ENCODE measurements around the gene PWP1. TPM values are rescaled to one million over a fixed set of nuclear protein-coding genes. Genes with fewer than 3 reads are reported as not detected.

Gene PWP1
- total and polyA plus RNA-seq, 9 of the 15 experiments (the other 6 are each of a cell fraction or from before 2014, with no cell fraction given), result 61.6 to 401 (median 111) TPM

DNA sequence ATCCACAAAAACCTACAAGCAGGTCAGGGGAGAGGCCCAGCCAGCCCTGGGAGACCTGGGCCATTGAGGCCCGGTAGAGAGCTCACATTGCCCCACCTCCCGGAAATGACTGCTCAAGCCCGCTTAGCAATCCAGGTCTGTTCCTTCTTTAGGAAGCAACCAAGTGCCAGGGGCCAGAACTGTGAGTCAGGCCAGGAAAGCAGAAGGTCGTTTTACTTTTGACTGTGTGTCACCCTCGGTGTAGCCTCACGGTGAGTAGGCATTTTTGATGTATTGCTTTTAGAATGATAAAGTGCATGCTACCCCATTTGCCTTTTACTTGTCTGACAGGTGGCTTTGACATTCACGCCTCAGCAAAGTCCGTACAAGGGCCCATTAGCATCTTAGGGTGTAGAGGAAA is 25.4 kb upstream of the PWP1 start (continued):
- TF ChIP-seq, protein P1, sequence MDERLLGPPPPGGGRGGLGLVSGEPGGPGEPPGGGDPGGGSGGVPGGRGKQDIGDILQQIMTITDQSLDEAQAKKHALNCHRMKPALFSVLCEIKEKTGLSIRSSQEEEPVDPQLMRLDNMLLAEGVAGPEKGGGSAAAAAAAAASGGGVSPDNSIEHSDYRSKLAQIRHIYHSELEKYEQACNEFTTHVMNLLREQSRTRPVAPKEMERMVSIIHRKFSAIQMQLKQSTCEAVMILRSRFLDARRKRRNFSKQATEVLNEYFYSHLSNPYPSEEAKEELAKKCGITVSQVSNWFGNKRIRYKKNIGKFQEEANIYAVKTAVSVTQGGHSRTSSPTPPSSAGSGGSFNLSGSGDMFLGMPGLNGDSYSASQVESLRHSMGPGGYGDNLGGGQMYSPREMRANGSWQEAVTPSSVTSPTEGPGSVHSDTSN (CRISPR knock-in tag; IDR thresholded peaks at IDR 0.05; ENCODE audit: low read depth), result no peak
- TF ChIP-seq, protein P1 (tag; conservative IDR thresholded peaks at IDR 0.05; ENCODE audit: low read depth), result peak; percentile 60; the same call in 1 of the 2 replicates
- TF ChIP-seq HDAC2 (IDR thresholded peaks at IDR 0.05), result no peak
- TF ChIP-seq, protein P2, sequence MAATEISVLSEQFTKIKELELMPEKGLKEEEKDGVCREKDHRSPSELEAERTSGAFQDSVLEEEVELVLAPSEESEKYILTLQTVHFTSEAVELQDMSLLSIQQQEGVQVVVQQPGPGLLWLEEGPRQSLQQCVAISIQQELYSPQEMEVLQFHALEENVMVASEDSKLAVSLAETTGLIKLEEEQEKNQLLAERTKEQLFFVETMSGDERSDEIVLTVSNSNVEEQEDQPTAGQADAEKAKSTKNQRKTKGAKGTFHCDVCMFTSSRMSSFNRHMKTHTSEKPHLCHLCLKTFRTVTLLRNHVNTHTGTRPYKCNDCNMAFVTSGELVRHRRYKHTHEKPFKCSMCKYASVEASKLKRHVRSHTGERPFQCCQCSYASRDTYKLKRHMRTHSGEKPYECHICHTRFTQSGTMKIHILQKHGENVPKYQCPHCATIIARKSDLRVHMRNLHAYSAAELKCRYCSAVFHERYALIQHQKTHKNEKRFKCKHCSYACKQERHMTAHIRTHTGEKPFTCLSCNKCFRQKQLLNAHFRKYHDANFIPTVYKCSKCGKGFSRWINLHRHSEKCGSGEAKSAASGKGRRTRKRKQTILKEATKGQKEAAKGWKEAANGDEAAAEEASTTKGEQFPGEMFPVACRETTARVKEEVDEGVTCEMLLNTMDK (IDR thresholded peaks at IDR 0.05; ENCODE audit: borderline replicate concordance, insufficient read depth, low read depth, low read length, poor library complexity, severe bottlenecking), result no peak
- TF ChIP-seq CBFA2T3 (IDR thresholded peaks at IDR 0.05), result 0 out of 2 replicates have a peak, but pooled peaks have one; percentile 10
- TF ChIP-seq, protein P3, sequence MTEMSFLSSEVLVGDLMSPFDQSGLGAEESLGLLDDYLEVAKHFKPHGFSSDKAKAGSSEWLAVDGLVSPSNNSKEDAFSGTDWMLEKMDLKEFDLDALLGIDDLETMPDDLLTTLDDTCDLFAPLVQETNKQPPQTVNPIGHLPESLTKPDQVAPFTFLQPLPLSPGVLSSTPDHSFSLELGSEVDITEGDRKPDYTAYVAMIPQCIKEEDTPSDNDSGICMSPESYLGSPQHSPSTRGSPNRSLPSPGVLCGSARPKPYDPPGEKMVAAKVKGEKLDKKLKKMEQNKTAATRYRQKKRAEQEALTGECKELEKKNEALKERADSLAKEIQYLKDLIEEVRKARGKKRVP (CRISPR knock-in tag; IDR thresholded peaks at IDR 0.05), result no peak
- no peak for TF ChIP-seq NCOA4 (IDR thresholded peaks at IDR 0.05; ENCODE audit: partially characterized antibody)
- TF ChIP-seq, protein P4, sequence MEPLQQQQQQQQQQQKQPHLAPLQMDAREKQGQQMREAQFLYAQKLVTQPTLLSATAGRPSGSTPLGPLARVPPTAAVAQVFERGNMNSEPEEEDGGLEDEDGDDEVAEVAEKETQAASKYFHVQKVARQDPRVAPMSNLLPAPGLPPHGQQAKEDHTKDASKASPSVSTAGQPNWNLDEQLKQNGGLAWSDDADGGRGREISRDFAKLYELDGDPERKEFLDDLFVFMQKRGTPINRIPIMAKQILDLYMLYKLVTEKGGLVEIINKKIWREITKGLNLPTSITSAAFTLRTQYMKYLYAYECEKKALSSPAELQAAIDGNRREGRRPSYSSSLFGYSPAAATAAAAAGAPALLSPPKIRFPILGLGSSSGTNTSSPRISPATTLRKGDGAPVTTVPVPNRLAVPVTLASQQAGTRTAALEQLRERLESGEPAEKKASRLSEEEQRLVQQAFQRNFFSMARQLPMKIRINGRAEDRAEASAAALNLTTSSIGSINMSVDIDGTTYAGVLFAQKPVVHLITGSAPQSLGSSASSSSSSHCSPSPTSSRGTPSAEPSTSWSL (CRISPR knock-in tag; IDR thresholded peaks at IDR 0.05; ENCODE audit: borderline replicate concordance), result no peak
- no peak for TF ChIP-seq ZNF584 (CRISPR knock-in tag; IDR thresholded peaks at IDR 0.05; ENCODE audit: low read depth)
- TF ChIP-seq ZNF75A (CRISPR knock-in tag; IDR thresholded peaks at IDR 0.05), result no peak
- TF ChIP-seq, protein P5, sequence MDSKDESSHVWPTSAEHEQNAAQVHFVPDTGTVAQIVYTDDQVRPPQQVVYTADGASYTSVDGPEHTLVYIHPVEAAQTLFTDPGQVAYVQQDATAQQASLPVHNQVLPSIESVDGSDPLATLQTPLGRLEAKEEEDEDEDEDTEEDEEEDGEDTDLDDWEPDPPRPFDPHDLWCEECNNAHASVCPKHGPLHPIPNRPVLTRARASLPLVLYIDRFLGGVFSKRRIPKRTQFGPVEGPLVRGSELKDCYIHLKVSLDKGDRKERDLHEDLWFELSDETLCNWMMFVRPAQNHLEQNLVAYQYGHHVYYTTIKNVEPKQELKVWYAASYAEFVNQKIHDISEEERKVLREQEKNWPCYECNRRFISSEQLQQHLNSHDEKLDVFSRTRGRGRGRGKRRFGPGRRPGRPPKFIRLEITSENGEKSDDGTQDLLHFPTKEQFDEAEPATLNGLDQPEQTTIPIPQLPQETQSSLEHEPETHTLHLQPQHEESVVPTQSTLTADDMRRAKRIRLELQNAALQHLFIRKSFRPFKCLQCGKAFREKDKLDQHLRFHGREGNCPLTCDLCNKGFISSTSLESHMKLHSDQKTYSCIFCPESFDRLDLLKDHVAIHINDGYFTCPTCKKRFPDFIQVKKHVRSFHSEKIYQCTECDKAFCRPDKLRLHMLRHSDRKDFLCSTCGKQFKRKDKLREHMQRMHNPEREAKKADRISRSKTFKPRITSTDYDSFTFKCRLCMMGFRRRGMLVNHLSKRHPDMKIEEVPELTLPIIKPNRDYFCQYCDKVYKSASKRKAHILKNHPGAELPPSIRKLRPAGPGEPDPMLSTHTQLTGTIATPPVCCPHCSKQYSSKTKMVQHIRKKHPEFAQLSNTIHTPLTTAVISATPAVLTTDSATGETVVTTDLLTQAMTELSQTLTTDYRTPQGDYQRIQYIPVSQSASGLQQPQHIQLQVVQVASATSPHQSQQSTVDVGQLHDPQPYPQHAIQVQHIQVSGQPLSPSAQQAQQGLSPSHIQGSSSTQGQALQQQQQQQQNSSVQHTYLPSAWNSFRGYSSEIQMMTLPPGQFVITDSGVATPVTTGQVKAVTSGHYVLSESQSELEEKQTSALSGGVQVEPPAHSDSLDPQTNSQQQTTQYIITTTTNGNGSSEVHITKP (IDR thresholded peaks at IDR 0.05; ENCODE audit: partially characterized antibody), result peak; percentile 96
- TF ChIP-seq KLF10 (CRISPR knock-in tag; IDR thresholded peaks at IDR 0.05), result no peak
- peak; percentile 49 for TF ChIP-seq MEIS2 (IDR thresholded peaks at IDR 0.05; ENCODE audit: partially characterized antibody)
- no peak for TF ChIP-seq RBM22 (IDR thresholded peaks at IDR 0.05; ENCODE audit: low read depth, low read length, poor library complexity, severe bottlenecking)
- TF ChIP-seq ZNF785 (CRISPR knock-in tag; IDR thresholded peaks at IDR 0.05), result no peak
- TF ChIP-seq SMARCB1 (IDR thresholded peaks at IDR 0.05; ENCODE audit: insufficient read length, low read depth), result no peak
